SW480 (cell line): ENCODE results near the gene ITPR2.
A peak's percentile ranks its signal among the peaks of the same experiment; 100 is the strongest.
"Not testable (repeated sequence)": the region's sequence is repeated elsewhere in the genome, so short reads cannot be mapped to it uniquely, and the experiment has no call there.

Source experiments
- DNase-seq: peaks from one replicate; pipeline ENCODE4 v3.0.0-alpha.2; 2016; ENCODE audit warnings: low spot score

Gene ITPR2

DNA sequence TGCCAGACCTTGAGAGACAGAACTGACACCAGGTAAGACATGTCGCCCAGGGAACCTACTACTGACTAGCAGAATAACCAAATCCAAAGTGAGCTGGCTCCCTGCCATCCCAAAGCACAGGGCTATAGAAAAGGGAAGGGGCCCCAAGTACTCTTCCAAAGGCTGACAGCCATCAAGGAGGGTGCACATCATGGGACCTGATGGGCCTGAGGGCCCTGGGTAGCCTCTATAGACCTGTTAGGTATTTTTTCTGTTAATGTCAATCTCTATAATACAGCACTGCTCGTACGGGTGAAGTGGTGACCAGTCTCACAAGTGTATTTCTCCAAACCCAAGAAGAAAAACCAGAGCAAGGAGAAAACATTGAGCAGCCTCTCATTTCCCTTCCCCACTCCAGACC, 171.6 kb downstream of the ITPR2 start:
- DNase-seq: no peak

- no peak for DNase-seq
Measured at GRCh38 chr12:26659930-26660329, 173.1 kb downstream of the ITPR2 start.

- no peak for DNase-seq
Measured at GRCh38 chr12:26658991-26659390, 174.0 kb downstream of the ITPR2 start.

- no peak for DNase-seq
Measured at GRCh38 chr12:26654623-26655022, 178.4 kb downstream of the ITPR2 start.

GRCh38 chr12:26651566-26652188, 181.3 kb downstream of the ITPR2 start:
- peak; percentile 88 for DNase-seq

GRCh38 chr12:26651036-26651435, 182.0 kb downstream of the ITPR2 start:
- no peak for DNase-seq

- no peak for DNase-seq
Measured at GRCh38 chr12:26648999-26649398, 184.0 kb downstream of the ITPR2 start.

DNA sequence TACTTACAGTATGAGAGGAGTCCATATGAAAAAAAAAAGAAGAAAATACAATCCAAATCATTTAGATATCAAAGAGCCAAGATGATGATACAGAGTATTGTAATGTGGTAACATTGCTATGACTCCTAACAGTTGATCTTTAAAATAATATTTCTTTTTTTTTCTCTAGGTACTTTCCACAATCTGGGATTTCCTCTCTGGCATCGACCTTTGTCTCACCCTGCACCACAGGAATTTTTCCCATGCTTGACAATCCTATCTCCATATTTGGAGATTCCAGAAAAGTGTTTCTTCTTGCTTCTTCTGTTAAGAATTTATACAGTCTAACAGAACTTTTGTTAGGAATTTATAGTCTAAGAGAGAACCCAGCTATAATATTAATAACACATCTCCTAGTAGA, 184.4 kb downstream of the ITPR2 start:
- DNase-seq: peak; percentile 71

DNA sequence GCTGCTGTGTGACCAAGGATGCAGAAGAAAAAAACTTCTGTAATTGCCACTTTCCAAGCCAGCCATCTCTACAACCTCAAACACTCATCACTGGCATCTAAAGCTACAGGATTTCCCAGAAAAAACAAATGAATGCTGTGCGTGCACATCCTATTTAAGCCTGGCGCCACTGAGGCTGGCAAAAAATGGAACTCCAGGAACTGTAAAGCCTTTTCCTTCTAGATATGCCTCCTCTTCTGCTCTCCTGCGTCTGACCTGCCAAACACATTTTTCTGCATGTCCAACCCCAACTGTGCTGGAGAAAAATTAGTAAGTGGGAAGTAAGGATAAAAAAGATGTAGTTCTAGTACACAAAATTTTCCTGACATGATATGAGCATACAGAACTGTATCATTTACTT, 184.9 kb downstream of the ITPR2 start:
- DNase-seq: no peak

DNA sequence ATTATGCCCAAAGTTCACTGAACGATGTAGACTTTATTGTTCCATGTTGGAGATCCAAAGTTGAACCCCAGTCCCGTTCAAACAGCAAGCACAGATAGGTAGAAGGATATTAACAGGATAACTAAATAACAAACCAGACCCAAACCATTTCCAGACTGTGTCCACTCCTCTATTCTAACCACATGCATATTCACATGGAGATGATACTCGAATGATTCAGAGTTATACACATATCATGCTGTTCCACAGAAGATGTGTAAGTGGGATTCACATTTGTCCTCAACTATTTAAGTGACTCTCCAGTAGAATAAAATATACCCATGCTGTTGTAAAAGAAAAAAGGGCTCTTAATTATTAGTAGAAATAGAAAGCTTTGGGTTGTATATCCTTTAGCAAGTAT, 185.9 kb downstream of the ITPR2 start:
- no peak for DNase-seq

- DNase-seq: no peak
Measured at GRCh38 chr12:26646571-26646970, 186.4 kb downstream of the ITPR2 start.

- DNase-seq: not testable (repeated sequence)
Measured at GRCh38 chr12:26644376-26644775, 188.6 kb downstream of the ITPR2 start.

- no peak for DNase-seq
Measured at GRCh38 chr12:26643532-26644315, 189.3 kb downstream of the ITPR2 start.

GRCh38 chr12:26642361-26642760, 190.6 kb downstream of the ITPR2 start:
- DNase-seq: no peak

- DNase-seq: no peak
Measured at GRCh38 chr12:26636710-26637328, 196.2 kb downstream of the ITPR2 start.

DNA sequence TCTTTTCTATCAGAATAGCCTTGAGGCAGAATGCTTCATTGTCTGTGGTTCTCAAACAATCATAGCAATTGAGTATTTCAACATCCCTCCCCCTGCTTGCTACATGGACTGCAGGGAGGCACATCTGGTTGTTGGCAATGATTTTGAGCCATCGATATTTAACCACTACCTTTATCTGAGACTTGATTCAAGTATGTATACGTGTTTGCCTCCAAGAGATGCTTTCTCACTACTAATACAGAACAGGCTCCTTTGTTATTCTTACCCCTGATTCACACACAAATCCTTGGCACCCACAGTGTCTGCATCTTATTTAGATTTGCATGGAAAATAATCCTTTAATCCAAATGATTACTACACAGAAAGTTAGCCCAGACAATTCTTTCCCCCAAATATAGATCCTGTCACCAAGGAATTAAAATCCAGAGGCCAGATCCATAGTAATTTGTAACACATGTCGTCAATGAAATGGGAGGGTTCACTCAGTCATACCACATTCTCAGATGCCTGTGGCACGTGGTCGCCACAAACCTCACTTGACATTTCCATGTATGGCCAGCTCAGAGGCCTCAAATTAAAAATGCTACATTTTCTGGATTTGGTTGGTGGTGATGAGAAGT, 199.3 kb downstream of the ITPR2 start:
- DNase-seq: no peak

GRCh38 chr12:26632756-26633155, 200.2 kb downstream of the ITPR2 start:
- no peak for DNase-seq

GRCh38 chr12:26631846-26632245, 201.1 kb downstream of the ITPR2 start:
- DNase-seq: no peak

DNA sequence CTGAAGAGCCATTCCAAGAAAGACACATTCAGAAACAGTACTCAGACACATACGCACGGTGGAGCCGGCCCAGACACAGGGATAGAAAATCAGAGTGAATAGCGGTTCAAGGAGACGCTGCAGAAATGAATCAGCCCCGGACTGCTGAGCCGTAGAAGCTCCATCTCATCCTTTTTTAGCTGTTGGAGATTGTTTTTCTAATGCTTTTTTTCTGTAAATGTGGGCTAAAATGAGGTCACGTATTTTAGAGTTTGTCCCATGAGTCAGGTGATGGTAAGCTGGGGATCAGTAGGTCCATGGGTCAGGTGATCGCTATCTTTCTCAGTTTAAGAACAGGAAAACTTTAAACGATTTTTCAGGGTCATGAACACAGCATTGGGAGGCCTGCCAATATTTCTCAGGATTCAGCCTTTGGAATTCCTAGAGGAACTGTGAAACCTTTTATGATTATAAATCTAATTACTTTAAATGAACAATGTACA, 202.4 kb downstream of the ITPR2 start:
- DNase-seq: no peak

- DNase-seq: no peak
Measured at GRCh38 chr12:26629864-26630263, 203.1 kb downstream of the ITPR2 start.

DNA sequence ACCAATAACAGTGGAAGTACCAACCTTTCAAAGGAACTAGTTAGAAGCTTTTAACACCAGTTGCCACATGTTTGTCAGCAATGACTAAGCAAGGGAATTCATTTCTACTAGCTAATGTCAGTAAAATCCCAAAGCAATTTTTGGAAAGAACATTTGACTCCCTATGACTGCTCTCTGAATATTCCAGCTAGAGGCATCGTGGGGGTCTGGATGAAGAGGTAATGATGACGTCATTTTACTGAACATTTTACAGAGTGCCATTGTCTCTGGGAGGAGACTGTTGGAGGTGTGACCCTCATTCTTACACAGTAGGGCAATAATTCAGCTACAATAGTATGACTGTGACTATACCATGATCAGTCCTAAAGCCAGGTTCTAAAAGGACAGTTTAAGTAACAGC, 204.8 kb downstream of the ITPR2 start:
- DNase-seq: no peak

- no peak for DNase-seq
Measured at GRCh38 chr12:26627335-26627734, 205.7 kb downstream of the ITPR2 start.

GRCh38 chr12:26623136-26623535, 209.9 kb downstream of the ITPR2 start:
- DNase-seq: no peak
